Thyroid gland (tissue), 4 donors: ENCODE measurements around the gene ZSWIM7.

ENCODE experiments used
- POLR2A ChIP-seq, 2 donors: fragments of 450-650 bp; IDR thresholded peaks; one replicate each; pipeline ENCODE4 v1.6.1; 2017; ENCODE audit warnings: antibody characterized with exemption in 2 of 2, mild to moderate bottlenecking in 2 of 2, moderate library complexity in 1 of 2
- TF ChIP-seq, protein P1 (sequence below), 6 experiments: fragments of 200-600 bp in 3 of 6; fragments of 450-650 bp in 3 of 6; sonication (generic) in 3 of 6; IDR thresholded peaks; one replicate each; pipeline ENCODE4 v1.5.1; 2016 to 2019; ENCODE audit warnings: antibody characterized with exemption in 6 of 6, mild to moderate bottlenecking in 2 of 6, inconsistent platforms in 1 of 6, moderate library complexity in 1 of 6

DNA sequence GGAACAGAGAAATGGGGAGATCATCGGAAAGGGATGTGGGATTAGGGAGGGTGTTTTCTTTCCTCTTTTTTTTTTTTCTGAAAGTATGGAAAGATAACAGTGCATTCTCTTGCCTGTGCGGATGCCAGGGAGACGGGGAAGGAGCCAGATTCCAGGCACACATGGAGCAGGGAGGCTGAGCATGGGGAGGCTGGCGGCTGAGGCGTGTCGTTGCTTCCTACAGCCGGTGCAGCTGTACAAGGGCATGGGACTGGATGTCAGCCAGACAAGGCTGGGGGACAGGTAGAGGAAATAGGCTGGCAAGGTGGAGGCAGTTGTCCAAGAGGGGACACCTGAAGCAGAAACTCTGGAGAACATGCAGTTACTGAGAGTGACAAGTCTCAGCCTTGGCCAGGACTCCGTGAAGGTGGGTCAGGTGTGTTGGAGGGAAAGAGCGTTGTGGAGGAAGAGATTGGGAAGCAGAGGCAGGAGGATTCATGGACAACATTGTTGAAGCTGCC is 71.2 kb downstream of the ZSWIM7 start:
- TF ChIP-seq, protein P1, sequence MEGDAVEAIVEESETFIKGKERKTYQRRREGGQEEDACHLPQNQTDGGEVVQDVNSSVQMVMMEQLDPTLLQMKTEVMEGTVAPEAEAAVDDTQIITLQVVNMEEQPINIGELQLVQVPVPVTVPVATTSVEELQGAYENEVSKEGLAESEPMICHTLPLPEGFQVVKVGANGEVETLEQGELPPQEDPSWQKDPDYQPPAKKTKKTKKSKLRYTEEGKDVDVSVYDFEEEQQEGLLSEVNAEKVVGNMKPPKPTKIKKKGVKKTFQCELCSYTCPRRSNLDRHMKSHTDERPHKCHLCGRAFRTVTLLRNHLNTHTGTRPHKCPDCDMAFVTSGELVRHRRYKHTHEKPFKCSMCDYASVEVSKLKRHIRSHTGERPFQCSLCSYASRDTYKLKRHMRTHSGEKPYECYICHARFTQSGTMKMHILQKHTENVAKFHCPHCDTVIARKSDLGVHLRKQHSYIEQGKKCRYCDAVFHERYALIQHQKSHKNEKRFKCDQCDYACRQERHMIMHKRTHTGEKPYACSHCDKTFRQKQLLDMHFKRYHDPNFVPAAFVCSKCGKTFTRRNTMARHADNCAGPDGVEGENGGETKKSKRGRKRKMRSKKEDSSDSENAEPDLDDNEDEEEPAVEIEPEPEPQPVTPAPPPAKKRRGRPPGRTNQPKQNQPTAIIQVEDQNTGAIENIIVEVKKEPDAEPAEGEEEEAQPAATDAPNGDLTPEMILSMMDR (IDR thresholded peaks at IDR 0.05), result no peak
- TF ChIP-seq POLR2A (IDR thresholded peaks at IDR 0.05), result no peak
